Activated CD4-positive, alpha-beta T cell treated with anti-CD3 and anti-CD28 coated beads, Interleukin-2, Interleukin-6, amounts not matched to agents 100 ng/mL and 50 ng/mL, durations not matched to agents 16 hours and 8 hours (primary cell): ENCODE data around the gene UBE2Q2.
"Not testable (repeated sequence)": the region's sequence is repeated elsewhere in the genome, so short reads cannot be mapped to it uniquely, and the experiment has no call there.

Source experiments
- DNase-seq: peaks from one replicate; pipeline ENCODE4 v3.0.0-alpha.2; 2020

Gene UBE2Q2

DNA sequence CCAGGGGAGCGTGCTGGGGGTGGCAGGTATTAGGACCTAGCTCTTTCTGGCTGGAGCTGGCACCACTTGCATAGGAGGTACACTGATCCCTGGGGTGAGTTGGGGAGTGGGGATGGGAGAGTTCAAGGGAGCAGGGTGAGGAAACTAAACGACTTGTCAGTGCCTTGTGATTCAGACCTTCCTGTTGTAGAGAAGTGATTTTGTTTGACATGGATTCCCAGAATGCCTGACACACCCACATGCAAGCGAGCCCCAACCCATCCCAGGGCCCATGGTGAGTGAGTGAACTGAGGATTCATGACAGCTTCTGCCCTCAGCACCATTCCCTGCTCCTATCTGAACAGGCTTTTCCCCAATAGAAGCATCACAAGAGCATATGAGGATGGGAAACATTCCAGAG, 15.6 kb upstream of the UBE2Q2 start:
- no peak for DNase-seq

DNA sequence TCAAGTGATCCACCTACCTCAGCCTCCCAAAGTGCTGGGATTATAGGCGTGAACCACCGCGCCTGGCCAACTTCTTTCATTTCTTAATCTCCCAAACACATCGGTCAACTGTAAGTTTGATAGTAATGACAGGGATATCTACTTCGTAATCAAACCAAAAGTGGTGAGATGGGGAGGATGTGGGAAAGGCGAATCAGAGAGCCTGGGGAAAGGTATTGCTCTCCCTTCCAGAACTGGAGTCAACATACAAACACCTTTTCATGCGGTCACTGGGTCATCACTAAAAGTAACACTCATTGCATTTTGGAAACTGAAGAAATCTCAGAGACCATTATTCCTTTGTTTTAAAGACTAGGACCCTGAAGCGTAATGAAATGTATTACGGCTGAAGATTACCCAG, 14.8 kb upstream of the UBE2Q2 start:
- peak; percentile 15 for DNase-seq

GRCh38 chr15:75830910-75831805, 12.1 kb upstream of the UBE2Q2 start:
- no peak for DNase-seq

DNA sequence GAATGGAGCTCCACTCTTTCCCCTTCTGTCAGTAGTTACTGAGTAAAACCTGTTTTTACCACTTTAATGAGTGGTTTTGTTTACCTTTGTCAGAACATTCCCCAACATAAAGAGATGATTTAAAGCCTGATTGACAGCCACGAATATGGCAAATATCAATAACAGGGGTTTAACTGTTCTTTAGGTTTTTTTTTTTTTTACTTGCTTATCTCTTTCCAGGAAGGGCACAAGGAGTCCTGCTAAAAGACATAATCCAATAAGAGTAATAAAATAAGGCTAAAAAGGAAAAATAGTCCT, 11.5 kb upstream of the UBE2Q2 start:
- DNase-seq = no peak

GRCh38 chr15:75832114-75832513, 11.1 kb upstream of the UBE2Q2 start:
- no peak for DNase-seq

- no peak for DNase-seq
Measured at GRCh38 chr15:75834021-75834420, 9.2 kb upstream of the UBE2Q2 start.

DNA sequence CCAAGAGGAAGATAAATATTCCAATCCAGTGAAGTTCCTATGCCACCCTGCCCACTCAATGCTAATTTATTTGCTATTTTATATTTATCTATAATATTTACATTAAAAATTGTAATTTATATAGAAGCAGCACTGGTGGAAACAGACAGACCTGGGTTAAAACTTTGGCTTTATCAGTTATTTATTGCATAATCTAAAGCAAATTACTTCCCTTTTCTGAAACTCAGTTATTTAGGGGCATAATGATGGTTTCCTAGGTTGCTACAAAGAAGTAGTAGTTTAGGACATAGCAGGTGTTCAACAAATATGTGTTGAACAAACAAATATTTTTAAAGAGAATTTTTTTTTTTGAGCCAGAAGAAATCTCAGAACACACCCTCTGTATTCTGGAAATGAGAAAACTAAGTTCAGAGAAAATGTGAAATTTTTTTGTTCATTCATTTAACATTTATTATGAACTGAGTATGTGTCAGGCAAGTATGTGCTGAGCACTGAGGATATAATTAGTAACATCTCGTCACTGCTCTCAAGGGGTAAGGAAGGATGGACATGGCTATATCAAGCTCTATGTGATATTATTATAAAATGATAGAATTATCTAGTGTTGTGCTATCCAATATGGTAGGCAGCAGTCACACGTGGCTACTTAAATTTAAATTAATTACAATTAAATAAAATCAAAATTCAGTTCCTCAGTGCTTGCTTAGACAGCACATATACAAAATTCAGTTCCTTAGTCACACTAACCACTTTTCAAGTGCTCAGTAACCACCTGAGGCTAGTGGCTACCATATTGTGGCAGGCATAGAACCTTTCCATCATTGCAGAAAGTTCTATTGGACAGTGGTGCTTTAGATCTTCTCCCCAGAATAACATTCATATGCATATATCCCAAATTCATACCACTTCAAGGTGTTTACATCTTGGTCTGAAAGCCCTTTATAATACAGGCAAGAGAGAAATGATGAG, 7.0 kb upstream of the UBE2Q2 start:
- DNase-seq = peak; percentile 11

- peak; percentile 94 for DNase-seq
Measured at GRCh38 chr15:75836959-75837334, 6.3 kb upstream of the UBE2Q2 start.

GRCh38 chr15:75840659-75841058, 2.6 kb upstream of the UBE2Q2 start:
- no peak for DNase-seq

GRCh38 chr15:75841626-75842025, 1.6 kb upstream of the UBE2Q2 start:
- no peak for DNase-seq

DNA sequence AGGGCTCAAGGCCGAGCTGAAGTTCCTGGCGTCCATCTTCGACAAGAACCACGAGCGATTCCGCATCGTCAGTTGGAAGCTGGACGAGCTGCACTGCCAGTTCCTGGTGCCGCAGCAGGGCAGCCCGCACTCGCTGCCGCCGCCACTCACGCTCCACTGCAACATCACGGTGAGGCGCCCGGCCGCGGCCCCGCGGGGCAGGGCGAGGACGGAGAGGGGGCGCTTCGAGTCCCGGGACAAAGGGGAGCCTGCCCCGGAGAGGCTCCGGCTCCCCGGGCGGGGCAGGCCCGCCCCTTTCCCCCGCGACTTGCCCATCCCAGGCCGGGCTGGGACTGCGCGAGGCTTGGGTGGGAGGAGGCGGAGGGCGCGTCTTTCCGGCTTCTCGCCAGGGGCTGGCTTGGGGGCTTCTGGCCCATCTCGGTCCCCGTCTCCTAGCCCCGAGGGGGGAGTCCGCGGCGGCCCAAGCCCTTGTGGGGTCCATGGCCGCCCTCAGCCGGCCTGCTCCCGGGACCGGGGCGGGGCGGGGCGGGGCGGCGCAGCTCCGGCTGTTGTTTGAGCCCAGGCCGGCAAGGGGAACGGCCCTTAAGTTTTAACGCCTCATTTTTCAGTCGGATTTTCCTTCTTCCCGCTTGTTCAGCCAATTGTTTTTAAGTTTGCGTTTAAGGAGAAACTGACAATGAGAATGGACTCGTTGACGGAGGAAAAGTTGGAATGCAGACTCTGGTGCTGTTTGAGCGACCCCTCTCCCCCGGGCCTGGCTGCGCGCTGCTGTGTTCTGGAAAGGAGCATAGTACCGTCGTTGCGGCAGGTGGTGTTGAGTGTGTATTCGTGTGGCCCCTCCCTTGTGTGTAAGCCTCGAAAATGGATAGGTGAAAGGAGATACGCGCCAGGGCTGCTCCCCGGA, 683 bp downstream of the UBE2Q2 start:
- peak; percentile 48 for DNase-seq

DNA sequence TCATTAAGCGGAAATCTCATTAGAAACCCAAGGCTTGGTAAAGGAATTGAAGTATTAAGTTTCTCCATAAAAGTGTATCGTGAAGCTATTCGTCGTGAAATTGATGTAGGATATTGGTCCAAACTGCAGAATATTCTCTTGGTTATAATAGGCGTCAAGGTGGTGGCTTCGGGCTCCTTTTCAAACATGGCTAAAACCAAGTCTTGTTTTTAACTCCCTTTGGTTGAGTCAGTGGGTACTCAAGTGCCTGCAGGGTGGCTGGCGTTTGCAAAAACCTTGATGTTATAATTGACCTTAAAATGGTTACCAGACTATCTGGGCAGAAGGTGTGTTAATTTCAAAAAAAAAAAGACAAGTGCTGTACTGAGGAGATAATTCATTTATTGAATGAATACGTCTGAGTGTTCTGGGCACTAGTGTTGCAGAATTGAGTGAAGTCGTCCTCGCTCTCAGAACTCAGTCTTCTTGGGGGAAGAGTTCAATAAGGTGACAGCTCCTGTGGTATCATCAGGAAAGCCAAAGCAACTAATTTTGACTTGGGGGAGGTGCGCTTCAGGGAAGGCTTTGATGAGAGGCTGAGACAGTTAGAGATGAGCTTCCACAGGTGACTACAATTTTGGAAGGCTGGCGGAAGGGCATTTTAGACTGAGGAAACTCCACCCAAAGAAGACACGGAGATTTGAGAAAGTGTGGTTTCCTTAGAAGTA, 1.5 kb downstream of the UBE2Q2 start:
- DNase-seq = peak; percentile 34

GRCh38 chr15:75849167-75849566, 5.9 kb downstream of the UBE2Q2 start:
- DNase-seq = no peak

GRCh38 chr15:75850708-75851107, 7.5 kb downstream of the UBE2Q2 start:
- DNase-seq = no peak

- not testable (repeated sequence) for DNase-seq
Measured at GRCh38 chr15:75851566-75851965, 8.3 kb downstream of the UBE2Q2 start.

DNA sequence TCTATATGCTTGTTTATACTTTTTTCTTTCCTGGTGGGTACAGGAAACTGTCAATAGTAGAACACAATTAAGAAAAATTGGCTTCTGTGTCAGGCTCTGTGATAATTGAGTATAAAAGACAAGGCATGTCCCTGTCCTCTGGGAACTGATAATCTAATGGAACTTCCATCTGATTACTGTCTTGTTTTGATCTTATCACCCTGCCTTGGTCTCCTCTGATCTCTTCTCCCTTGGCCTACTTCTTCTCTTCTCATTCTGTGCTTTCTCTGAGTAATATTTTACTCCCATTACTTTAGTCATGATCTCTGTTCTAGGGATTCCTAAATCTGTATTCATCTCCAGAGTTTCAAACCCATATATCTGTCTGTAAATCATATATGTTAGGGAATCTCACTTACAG, 14.6 kb downstream of the UBE2Q2 start:
- DNase-seq = no peak

GRCh38 chr15:75861750-75862402, 18.6 kb downstream of the UBE2Q2 start:
- DNase-seq = no peak

GRCh38 chr15:75862796-75863195, 19.5 kb downstream of the UBE2Q2 start:
- no peak for DNase-seq

- no peak for DNase-seq
Measured at GRCh38 chr15:75864213-75865059, 21.2 kb downstream of the UBE2Q2 start.

- not testable (repeated sequence) for DNase-seq
Measured at GRCh38 chr15:75866045-75866444, 22.8 kb downstream of the UBE2Q2 start.

DNA sequence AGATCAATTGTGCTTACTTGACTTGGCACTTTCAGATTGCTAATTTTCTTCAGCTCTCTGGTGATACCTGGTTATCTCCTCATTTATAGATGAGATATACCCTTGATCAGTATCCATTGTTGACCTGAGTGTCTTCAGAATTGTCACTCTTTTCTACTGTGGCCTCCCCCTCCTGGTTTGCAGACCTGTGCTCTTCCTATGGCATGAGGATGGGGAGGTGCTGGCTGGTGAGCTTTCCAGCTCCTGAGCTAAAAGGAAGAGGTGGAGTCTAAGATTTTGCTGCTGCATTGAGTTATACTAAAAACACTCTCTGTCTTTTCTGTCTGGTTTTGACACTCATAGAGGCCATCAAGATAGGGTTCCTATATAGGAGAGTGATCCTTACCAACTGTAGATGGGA, 23.7 kb downstream of the UBE2Q2 start:
- no peak for DNase-seq
